Activated effector memory CD4-positive, alpha-beta T cell treated with anti-CD3 and anti-CD28 coated beads, Interleukin-2, amount 50 U/mL, for 16 hours (primary cell): ENCODE measurements around the gene SLC20A1.
"Not testable (repeated sequence)": the region's sequence is repeated elsewhere in the genome, so short reads cannot be mapped to it uniquely, and the experiment has no call there.

ENCODE experiments used
- DNase-seq: peaks from one replicate; pipeline ENCODE4 v3.0.0-alpha.2; 2020

Gene SLC20A1

DNA sequence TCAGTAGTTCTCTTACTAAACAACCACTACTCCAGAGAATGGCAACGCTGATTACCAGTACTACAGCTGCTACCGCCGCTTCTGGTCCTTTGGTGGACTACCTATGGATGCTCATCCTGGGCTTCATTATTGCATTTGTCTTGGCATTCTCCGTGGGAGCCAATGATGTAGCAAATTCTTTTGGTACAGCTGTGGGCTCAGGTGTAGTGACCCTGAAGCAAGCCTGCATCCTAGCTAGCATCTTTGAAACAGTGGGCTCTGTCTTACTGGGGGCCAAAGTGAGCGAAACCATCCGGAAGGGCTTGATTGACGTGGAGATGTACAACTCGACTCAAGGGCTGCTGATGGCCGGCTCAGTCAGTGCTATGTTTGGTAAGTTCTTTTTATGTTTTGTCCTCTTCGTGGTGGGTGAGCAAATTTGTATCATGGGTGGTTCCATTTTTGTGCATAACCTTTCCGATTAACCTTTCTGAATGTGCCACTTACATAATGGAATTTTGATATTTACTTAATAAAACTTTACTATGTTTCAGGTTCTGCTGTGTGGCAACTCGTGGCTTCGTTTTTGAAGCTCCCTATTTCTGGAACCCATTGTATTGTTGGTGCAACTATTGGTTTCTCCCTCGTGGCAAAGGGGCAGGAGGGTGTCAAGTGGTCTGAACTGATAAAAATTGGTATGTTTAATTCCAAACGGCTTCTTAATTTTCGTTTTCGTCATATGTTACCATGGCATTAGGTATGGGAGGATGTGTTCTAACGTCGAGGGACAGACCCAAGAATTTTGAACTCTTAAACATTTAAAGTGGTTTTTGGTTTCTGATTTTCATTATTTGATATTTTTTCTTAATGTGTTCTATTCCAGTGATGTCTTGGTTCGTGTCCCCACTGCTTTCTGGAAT is 1.3 kb downstream of the SLC20A1 start:
- no peak for DNase-seq

DNA sequence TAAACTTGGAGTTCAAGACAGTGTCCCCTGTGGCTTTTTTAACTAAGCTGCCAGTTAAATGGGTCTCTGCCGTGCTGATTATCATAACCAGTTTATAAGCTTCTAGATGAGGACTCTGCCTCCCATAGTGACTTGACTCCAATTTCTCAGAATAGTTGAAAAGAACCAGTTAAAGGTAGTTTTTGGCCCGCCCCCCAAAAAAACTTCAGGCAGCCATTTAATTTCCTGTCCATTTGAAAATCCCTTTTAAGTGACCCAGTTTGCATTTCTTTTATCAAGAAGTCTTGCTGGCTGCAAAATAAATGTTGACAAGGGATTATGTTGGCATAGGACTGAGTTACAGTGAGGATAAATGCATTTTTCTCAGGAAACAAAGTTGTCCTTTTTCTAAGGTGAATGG is 2.3 kb downstream of the SLC20A1 start:
- DNase-seq = no peak

DNA sequence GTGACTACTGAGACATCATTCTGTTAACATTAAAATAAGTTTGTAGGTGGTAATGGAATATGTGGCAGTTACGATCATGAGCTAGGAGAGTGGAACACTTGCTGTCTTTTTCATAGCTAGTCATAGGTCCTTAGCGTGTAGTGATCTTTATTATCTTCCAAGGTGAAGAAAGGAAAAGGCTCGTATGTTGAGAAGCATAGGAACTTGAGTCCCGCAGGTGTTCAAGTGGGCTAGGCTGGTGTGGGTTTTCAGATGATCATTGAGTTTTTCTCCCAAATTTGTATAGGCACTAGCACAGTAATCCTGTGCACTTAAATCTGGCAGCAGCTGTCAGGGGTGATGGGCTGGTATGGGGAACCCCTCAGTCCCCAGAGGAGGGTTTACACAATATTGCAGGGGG is 10.9 kb downstream of the SLC20A1 start:
- DNase-seq = no peak

DNA sequence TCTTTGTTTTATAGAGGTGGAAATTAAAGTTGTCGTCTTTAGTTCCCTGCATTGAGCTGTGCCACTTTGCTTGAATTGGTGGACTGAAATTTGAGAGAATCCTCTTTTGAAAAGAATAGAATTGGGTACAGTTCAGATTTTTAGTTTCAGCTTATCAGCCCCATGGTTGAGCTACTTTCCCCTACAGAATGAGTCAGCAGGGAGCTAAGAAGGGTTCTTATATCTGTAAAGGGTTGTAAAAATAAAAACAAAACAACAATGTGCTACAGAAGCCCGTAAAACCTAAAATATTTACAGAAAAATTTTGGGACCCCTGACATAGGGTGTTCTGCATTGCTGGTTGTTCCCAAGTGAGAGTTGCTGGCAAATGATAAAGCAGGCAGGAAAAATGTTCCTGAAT is 12.6 kb downstream of the SLC20A1 start:
- DNase-seq = no peak

DNA sequence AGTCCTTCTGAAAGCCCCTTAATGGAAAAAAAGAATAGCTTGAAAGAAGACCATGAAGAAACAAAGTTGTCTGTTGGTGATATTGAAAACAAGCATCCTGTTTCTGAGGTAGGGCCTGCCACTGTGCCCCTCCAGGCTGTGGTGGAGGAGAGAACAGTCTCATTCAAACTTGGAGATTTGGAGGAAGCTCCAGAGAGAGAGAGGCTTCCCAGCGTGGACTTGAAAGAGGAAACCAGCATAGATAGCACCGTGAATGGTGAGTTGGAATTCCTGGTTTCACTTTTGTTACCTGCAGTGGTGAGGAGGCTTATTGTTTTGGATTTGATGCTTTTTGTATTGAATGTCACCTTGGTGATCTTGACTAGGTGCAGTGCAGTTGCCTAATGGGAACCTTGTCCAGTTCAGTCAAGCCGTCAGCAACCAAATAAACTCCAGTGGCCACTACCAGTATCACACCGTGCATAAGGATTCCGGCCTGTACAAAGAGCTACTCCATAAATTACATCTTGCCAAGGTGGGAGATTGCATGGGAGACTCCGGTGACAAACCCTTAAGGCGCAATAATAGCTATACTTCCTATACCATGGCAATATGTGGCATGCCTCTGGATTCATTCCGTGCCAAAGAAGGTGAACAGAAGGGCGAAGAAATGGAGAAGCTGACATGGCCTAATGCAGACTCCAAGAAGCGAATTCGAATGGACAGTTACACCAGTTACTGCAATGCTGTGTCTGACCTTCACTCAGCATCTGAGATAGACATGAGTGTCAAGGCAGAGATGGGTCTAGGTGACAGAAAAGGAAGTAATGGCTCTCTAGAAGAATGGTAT is 13.3 kb downstream of the SLC20A1 start:
- DNase-seq = no peak

DNA sequence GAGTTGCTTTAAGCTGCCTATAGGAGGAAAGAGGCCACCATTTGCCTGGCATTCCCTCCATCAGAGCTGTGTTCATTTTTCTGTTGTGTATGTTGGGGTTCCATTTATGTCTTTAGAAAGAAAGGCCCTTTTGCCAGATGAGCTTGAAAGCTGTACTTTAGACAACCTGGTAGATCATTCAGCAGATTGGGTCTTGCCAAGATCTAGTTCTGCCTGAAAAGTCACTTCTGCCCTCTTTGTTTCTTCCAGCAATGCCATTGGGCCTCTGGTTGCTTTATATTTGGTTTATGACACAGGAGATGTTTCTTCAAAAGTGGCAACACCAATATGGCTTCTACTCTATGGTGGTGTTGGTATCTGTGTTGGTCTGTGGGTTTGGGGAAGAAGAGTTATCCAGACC is 14.4 kb downstream of the SLC20A1 start:
- no peak for DNase-seq

DNA sequence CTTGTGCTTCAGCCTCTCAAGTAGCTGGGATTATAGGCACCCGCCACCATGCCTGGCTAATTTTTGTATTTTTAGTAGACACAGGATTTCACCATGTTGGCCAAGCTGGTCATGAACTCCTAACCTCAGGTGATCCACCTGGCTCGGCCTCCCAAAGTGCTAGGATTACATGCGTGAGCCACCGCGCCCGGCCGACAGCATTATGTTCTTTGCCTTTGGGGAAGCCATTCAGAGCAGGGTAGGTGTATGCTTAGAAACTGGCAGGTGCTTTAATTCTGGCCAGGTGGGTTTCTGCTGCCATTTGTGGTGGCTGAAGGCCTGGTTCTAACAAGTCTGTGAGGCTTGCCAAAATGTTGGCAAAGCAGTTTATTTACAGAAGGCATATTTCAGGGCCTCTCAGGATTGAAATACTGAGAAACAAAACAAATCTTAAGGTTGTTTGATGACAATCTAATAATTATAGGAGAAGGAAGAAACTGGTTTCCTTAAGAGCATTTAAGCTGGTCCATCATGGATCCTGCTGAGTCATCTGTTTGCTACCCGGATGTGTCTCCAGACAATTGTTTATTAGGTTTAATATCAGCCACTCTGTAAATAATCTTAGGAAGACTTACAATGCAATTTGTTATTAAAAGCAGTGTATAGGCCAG is 16.0 kb downstream of the SLC20A1 start:
- DNase-seq = no peak

DNA sequence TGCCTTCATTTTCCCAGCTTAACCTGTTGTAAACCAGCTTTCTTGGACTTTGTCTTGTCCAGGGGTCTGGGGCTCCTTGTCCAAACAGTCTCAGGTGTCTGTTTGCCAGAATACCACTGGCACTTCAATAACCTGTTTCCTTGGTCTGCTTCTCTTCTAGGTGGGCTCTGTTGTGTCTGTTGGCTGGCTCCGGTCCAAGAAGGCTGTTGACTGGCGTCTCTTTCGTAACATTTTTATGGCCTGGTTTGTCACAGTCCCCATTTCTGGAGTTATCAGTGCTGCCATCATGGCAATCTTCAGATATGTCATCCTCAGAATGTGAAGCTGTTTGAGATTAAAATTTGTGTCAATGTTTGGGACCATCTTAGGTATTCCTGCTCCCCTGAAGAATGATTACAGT is 17.0 kb downstream of the SLC20A1 start:
- DNase-seq = no peak

DNA sequence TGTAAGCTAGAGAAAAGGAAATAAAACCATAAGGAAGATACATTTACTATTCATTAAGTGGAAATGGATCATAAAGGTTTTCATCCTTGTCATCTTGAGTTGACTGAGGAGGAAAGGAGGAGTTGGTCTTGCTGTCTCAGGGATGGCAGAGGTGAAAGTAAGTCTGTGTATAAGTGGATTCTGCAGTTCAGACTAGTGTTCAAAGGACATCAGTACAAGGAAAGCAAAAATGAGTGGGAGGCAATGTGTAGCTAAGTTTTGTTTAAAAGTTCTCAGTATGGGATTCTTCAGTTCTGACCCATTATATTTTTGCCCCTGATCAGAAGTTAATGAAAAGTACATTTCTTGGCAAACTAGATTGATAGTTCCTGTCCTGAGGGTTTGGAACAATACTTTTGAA is 18.9 kb downstream of the SLC20A1 start:
- no peak for DNase-seq

DNA sequence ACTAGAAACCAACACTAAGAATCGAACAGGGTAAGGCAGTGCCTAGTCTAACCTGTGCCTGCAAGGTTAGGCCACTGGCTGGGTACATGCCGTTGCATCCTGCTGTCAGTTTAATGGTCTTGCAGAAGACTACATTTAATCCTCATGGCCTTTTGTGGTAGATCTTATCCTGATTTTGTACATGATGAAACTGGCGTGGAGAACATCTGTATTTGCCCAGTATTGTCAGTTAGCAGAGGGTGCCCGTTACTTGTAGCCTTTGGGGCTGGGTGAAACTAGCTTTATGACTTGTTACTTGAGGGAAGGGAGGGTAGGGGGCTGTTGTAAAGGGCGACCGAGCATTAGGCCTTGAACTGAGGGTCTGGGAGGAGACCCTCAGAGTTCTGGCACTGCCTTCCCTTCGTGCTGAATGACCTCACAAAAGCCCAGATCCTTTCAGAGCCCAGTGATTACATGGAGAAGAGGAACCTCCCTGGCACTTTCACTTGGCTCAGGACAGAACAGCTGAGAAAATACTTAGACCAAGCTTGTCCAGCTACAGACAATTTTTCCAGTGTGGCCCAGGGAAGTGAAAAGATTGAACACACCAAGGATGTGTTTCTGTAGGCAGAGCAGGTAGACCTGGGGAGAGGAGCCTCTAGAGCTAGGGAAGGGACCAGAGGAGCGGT is 19.5 kb downstream of the SLC20A1 start:
- no peak for DNase-seq

DNA sequence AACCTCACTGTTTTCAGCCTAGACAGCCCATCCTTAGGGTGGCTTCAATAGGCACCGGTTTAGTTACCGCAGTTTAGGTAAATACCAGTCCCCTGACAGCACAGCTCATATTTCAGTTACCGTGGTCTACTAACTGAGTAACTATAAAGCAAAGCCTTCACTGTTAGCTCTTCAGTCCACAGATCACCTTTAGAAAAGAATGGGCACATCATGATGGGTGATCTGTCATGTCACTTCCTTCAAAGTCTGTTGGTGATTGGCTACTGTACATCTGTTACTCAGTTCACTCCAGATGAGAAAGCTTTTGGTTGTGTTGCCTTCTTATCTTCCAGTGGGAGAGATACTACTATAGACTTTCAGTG is 21.0 kb downstream of the SLC20A1 start:
- no peak for DNase-seq

DNA sequence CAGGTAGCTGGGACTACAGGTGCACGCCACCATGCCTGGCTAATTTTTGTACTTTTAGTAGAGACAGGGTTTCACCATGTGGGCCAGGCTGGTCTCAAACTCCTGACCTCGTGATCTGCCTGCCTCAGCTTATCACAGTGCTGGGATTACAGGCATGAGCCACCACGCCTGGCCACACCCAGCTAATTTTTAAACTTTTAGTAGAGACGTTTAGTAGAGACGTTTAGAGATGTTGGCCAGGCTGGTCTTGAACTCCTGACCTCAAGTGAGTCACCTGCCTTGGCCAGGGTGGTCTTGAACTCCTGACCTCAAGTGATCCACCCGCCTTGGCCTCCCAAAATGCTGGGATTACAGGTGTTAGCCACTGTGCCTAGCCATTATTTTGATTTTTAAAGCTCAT is 21.8 kb downstream of the SLC20A1 start:
- DNase-seq = not testable (repeated sequence)

DNA sequence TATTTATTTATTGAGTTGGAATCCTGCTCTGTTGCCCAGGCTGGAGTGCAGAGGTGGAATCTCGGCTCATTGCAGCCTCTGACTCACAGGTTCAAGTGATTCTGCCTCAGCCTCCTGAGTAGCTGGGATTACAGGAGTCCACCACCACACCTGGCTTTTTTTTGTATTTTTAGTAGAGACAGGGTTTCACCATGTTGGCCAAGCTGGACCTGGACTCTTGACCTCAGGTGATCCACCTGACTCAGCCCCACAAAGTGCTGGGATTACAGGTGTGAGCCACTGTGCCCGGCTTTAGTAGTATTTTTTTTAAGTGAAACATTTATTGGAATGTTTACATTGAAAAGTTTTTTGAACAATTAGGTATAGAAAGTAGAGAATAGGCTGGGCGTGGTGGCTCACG is 23.9 kb downstream of the SLC20A1 start:
- no peak for DNase-seq

DNA sequence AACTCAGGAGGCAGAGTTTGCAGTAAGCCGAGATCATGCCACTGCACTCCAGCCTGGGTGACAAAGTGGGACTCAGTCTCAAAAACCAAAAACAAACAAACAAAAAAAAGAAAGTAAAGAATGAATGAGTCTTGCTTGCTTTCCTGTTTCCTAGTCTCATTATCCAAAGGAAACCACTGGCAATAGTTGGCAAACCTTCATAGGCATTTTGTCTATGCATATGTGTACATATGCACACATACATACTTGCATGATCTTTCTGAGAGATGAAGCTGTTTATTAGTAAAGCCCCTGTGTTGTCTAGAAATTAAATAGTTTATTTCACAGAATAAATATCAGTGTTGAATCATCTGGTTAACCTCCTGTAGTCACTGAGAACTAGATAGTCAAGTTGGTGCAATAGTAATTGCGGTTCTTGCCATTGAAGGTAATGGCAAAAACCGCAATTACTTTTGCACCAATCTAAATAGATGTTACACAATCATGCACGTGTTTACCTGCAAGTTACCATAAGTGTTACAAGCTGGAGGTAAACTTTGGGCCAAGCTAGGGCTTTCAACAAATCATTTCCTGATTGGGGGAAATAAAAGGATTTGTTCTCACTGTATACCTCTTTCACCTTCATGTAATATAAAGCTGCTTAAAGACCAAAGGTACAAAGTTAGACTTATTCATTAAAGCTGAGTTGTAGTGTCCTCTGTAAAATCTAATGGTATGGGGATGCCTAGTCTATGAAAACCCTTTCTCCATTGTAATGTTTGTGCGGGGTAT is 24.7 kb downstream of the SLC20A1 start:
- DNase-seq = no peak

DNA sequence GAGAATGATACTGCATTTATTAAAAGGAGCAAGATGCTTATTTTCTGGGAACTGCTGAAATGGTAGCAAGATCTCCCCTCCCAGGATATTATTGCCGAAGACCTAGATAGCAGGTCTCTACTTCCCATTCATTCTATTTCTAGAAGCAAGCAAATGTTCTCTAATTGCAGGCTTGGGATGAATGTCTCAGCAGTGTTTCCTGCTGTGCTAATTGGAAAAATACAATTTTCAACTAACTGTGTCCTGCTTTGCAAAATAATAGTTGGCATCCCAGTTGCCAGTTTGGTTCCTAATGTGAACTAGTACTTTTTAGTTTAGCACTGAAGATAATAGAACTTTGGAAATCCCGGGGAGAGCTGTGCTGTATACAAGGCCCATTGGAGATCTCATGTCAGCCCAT is 26.1 kb downstream of the SLC20A1 start:
- no peak for DNase-seq

DNA sequence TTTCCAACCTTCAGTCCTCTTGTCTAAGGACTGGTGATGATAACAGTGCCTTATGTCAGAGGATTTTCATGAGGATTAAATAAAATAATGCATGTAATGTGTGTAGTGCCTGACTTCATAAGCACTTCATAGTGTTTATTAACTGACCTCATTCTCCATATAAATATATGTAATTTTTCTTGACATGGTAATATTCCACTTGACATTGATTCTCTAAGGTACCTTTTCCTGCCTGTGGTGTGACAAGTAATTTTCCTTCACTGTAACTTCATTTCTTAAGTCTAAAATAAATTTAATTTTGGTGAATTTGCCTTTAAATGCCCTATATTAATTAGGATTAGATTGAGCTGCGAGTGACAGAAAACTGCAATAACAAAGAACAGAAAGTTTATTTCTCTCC is 27.3 kb downstream of the SLC20A1 start:
- DNase-seq = no peak

DNA sequence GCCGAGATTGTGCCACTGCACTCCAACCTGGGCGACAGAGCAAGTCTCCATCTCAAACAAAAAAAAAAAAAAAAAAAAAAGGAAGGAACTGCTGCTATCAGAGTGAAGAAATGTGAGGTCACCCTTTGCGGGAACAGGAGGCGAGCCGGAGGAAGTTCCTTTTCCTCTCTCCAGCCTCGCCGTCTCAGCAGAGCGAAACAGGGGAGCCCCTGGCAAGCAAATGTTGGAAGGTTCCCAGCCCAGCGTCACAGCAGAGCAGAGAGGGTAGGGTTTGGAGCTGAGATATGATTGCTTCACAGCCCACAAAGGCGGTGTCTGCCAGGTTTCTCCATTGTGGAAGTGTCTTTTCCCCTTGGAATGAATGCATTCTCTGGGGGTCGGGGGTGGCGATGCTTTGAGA is 28.5 kb downstream of the SLC20A1 start:
- no peak for DNase-seq

DNA sequence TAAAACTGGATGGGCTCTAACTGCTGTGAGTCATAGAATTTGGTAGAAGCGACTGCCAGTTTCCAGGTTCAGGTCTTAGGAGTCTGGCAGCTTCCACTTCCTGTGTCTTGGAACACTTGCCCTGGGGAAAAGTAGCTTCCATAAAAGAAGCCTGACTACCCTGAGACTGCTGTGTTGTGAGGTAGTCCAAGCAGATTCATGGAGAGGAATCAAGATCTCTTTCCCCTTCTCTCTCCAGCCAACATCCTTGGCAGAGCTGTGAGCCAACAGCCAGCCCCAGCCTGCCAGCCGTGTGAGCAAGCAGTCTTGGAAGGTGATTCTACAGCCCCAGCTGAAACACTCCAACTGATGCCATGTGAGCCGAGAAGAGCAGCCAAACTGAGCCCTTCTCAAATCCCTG is 33.7 kb downstream of the SLC20A1 start:
- DNase-seq = no peak

DNA sequence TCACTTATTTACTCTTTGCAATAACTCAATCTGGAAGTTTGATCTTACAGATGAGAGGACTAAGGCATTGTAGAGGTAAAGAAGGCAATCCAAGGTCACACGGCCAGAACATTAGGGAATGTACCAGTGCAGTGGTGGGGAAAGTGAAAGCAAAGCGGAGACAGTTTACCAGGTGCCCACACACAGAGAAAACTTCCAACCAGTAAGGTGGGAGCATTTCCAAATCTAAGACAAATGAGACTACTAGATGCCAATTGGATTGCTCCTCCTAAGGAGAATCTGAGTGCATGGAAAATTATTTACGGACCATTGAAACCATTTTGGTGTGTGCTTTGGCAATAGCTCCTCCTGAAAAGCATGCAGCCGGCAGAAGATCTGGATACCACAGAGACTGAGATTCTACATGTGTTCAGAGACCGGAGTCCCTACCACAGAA is 34.9 kb downstream of the SLC20A1 start:
- DNase-seq = no peak

DNA sequence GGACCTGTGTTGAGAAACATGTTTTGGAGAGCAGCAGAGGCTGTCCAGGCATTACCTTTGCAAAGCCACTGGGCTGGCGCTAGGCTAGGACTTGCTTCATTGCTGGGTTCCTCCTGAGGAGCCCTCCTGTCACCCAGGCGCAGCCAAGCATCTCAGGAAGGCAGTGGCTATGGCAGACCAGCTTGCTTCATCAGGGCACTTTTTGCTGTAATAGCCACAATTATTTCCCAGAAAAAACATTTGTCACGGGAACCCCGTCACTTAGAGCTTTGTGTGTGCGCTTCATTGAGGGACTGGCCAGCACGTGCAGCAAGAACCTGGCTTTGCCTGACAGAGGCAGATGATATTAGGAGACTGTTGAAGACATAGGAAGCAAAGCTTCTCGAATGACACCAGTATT is 36.4 kb downstream of the SLC20A1 start:
- no peak for DNase-seq

DNA sequence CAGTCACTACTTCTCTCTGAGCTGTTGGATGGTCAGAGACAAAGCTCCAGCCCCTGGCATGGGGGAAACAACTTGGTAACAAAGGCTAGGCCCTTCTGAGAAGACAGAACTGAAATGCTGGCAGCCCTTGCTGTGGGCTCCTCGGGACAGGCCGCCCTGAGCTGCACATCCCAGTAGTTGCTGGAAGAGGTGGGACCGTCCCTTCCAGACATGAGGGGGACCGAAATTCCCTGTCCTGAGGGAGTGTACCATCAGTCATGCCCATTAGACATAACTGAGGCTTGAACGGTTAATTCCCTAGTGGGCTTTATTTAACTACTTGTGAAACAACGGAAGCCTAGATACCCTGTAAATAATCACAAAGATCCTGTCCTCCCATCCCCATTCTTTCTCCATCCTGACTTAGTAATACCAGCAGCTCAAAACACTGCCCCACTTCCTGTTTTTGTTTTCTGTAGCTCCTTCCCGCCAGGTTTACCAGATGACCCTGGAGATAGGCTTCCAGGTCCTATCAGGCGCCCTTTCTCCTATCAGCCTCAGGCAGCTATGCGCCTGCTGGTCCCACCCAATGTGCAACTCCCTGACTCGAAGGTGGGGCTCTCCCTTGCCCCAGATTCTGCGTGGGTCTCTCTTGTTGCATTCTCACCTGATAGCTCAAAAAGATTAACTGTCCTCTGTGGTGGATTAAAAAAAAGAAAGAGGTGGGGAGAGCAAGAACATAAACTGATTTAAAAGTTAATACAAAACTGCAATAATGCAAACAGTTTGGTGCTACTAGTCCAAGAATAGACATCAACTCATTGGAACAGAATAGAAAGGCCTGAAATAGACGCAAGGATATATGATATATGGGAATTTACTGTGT is 38.0 kb downstream of the SLC20A1 start:
- no peak for DNase-seq
